ENCODE data around the gene HOXC11.

The HOXC11 gene

DNA sequence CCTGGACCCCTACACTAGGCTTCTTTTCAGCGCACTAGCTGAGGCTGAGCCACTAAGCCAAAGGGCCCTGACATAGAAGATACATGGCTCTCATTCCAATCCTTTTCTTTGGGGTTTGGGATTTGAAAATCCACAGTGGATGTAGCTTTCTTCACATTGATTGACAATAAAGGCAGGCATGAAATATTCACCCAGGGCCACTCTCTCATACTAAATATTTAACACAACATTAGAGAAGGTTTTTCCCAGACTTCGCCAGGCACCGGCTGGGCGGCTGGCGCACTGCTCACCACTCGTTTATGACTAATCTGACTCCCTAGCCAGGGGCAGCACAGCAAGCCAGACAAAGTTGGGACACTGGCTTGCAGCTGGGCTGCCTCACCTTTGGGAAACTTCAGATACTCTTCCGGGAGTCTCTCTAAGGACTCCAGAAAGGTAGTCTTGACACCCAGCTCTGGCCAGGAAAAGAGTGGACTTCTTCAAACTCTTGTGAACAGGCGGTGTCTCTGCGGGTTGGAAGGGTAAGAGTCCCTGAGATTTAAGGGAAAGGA, 699 bp upstream of the HOXC11 start:
- in situ Hi-C loops (cut with HindIII; ENCODE audit: low sequenced_read_pairs), result no loop called here

DNA sequence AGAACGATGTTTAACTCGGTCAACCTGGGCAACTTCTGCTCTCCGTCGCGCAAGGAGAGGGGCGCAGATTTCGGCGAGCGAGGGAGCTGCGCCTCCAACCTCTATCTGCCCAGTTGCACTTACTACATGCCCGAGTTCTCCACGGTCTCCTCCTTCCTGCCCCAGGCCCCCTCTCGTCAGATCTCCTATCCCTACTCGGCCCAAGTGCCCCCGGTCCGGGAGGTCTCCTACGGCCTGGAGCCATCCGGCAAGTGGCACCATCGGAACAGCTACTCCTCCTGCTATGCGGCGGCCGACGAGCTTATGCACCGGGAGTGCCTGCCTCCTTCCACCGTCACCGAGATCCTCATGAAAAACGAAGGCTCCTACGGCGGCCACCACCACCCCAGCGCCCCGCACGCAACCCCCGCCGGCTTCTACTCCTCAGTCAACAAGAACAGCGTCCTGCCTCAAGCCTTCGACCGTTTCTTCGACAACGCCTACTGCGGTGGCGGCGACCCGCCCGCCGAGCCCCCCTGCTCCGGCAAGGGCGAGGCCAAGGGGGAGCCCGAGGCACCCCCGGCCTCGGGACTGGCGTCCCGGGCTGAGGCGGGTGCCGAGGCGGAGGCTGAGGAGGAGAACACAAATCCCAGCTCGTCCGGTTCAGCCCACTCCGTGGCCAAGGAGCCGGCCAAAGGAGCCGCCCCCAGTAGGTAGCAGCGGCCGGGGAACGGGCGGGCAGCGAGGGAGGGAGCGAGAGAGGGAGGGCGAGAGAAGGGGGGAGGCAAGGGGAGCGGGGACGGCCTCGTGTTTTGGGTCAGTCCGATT, 513 bp downstream of the HOXC11 start:
- in situ Hi-C loops (cut with HindIII; ENCODE audit: low sequenced_read_pairs), result no loop called here

DNA sequence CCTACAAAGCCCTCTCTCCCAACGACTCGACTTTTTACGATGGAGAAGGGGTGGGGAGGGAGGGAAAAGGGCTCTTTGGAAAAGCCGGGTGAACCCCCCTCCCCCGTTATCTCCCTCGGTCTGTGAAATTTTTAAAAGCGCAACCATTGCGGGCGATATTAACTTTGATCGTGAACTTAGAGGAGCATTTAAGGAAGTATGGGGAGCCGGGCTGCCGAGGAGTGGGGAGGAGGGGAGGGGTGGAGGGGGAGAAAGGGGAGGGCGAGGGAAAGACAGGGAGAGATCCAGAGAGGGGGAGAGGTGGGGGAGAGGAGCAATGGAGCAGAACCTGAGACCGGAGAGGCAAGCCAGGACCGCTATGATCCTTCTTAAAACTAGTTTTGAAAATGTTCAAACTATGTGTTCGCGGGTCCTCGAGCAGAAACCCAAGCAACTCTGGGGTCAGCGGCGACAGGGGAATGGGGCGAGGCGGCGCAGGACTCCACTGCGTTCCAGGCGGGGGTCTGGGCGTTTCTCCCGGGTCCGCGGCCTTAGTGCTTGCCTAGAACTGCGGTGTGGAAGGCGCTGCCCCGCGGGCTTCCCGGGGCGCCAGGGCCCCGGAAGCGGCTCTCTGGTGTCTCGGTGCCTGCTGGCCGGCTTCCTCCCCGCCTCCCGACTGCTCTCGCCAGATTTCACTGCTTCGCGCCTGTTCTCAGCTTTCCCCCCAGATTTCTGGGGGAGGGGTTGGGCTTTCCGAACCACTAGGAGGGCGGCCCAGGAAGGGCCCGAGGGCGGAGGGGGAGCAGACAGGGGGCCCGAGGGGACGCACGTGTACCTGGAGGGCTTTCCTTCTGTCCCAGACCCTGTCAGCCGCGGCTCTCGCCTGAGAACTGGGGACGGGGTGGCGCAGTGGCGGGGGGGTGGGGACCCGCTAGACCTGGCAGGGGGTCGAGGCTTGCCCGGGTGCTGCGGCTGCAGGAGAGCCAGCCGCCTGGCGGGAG, 1.4 kb downstream of the HOXC11 start, which contains the start of gene HOTAIR:
TSS of gene HOTAIR (minus strand) at position 871 of the 980 bp plus-strand sequence.
- in situ Hi-C loops (cut with HindIII; ENCODE audit: low sequenced_read_pairs), result no loop called here

DNA sequence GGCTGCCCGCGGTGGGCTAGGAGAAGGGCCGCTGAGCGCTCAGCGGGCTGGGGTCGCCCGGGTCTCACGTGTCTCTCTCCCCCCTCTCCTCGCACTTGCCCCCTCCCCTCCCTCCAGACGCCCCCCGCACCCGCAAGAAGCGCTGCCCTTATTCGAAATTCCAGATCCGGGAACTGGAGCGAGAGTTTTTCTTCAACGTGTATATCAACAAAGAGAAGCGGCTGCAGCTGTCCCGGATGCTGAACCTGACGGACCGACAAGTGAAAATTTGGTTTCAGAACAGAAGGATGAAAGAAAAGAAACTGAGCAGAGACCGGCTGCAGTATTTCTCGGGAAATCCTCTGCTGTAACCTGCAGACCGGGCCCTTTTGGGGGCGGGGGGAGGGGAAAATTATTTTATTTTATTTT, 2.1 kb downstream of the HOXC11 start:
- in situ Hi-C loops (cut with HindIII; ENCODE audit: low sequenced_read_pairs), result no loop called here

DNA sequence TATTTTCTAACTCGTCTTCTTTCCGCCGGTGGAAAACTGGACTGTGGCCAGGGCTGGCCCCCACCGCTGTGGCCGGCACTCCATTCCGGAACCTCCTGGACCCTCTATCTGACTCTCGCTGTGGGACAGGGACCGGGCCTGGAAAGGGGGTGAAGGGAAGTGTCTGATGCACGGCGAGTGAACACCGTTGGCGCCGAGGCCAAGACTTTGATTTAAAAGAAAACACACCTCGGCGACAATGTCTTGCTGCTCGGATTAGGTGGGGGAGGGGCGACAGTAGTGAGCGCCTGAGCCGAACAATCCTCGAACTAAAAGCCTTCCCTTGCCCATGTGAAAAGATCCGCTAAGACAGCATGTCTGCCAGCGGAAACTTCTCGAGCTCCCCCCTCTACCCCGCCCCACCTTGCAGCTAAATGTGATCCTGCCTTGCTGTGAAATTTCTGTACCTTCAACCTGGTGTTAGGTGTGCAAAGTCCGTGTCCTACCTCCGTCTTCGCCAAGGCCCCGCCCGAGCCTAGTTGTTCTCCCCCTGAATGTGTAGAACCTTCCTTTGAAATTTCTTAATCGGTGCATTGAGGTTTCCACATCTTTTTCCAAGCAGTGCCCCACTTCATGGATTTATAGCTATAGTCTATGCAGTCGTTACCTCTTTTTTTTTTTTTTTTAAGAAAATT, 2.7 kb downstream of the HOXC11 start:
- in situ Hi-C loops (cut with HindIII; ENCODE audit: low sequenced_read_pairs), result no loop called here

DNA sequence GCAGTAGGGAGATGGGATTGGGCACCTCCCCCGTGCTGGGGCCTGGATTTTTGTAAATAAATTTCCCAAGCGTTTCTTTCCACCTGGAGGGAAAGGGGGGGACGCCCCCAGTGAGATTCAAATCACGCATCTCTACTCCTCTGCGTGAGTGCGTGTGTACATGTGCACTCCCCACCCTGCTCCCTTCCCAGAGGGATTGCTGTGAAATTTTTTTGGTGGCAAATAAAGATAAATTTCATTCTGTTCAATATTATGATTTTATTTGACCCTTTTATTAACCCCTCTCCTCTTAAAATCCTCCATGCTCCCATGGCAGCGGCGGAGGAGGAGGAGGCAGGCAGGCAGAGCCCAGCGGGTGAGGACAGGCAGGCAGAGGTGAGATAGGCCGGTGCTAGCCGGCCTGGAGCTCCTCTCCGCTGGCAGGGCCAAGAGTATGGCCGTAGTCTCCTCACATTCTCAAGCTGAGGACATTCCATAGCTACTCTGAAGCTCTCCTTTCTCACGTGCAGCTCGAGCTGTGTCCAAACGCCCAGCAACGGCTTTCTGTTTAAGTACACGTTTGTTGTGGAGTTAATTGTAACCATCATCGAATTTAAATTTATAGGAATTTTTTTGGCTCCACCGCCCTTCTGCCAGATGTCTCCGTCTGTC, 3.4 kb downstream of the HOXC11 start:
- in situ Hi-C loops (cut with HindIII; ENCODE audit: low sequenced_read_pairs), result no loop called here

DNA sequence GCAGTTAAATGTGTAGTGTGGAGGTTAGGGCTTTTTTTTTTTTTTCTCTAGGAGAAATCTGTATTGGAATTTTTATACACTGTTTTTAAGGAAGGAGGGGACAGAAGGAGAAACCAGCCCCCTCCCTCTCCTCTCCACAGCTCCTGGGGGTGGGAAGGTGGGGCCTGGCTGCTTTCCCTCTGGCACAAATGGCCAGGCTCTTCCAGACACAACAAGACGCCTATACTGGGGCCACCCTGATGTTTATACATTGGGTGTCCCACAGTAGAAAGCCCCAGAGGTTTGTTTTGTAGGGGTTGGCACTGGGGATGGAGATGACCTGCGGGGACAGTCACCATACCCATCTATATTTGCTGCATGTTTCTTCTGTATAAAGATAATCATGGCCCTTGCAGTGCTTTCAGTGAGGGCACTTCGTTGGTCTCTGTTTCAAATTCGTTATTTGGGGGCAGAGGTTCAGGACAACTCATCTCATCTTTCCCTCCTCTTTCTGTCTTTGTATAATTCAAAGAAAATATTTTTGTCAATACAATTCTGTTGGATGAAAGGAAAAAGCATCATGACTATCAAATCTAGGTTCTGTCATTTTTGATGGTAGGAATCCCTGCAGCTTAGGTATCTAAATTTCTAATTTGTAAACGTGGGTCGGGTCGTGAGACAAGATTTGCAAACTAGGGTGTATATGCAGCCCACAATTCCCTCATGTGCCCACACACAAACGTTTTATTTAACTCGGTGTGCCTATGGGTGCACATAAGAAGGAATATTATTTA, 4.1 kb downstream of the HOXC11 start:
- in situ Hi-C loops (cut with HindIII; ENCODE audit: low sequenced_read_pairs), result no loop called here

DNA sequence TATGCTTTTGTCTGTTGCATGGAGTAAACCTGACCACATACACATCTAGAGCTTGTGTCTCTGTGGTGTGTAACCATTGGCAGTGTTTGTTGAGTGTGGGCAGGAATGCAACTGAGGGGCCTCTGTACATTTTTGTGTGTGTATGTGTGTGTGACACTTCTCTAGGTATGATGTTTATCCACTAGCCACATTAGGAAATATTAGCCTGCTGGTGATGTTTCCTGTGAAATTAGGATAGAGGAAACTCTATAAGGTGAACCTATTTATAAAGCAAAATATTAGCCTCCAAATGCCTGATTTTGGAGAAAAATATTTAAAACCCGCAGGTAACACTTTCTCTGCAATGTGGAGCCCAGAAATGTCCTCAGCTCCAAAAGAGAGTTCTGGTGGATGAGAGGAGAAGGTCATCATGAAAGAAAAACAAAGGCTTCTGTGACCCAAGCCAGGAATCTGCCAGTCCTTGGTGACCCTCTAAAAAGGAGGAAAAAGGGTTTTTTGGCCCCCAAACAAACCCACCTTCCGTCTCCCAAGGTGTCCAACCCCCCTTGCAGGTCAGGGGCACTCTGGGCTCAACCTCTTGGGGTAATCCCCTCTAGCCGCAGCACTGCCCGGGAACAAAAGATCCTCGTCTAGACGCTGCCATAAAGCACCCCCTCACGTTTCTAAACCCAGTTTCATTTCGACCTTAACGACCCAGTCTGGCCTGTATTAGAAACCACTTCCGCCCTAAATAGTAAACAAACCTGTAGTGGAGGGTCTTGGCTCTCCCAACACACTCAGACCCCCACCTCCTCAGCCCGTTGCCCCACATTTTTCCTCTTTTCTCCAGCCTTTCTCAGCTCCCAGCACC, 4.9 kb downstream of the HOXC11 start:
- in situ Hi-C loops (cut with HindIII; ENCODE audit: low sequenced_read_pairs), result no loop called here

DNA sequence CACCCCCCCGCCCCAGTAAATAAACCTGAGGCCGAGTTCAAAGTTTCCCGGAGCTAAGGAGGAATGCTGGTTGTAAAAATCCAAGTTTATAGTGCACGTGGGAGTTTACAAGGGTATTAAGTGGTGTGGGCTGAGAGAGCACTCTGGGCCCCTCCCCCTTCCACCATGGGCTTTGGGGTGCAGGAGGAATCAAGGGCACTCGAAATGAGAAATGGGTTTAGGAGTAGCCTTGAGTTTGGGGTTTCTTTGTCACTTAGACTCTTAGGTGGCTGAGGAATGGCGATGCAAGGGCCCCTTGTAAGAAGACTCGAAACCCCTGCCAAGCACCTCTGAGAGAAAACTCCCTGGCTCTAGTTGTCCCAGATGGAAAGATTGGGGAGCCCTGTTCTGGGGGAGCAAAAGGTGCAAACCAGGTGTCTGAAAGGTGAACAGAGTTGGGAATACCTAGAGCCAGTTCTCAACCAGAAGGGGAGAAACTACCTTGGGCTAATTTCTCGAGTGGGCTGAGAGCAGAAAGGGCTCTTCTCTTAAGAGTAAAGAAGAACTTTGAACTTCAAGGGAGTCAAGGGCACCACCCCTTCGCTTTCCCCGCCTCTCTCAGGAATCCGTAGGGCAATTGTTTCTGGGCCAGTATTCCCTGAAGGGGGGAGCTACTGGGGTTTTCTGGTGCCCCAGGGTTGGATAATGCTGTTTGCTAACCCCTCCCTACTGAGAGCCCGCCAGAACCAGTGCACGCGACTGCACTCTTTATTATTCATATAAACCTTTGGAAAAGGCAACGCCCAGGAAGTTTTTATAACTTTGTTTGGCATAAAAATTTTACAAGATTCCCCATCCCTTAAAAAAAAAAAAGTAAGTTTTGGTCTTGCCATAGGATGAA, 5.8 kb downstream of the HOXC11 start:
- in situ Hi-C loops (cut with HindIII; ENCODE audit: low sequenced_read_pairs), result no loop called here

DNA sequence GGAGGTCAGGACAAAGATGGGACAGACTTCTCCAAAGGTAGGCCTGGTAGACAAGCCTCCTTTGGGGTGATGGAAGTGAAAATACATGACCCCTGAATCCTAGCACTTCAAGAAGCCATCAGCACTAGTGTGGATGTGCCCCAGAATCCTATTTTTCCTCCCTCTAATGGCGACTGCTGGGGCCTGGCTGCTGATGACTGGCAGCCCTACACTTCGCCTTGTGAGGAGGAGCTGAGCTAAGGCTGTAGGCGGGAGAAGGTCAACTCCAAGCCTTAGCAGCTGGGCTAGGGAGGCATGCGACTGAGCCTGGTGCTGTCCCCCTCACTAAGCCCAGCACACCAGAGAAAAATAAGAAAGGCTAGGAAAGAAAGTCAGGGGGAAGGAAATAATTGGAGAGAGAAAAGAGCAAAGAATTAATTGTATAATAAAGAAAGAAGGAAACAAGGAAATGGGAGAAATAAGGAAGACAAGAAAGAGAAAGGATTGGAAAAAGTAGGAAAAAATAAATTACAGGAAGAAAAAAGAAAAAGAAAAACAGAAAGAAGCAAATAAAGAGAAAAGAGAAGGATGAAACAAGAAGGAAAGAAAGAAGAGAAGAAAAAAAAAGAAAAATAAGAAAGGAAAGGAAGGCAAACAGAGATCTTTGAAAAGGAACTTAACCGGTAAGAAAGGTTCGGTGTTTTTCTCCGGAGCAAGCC, 7.3 kb downstream of the HOXC11 start:
- in situ Hi-C loops (cut with HindIII; ENCODE audit: low sequenced_read_pairs), result no loop called here

DNA sequence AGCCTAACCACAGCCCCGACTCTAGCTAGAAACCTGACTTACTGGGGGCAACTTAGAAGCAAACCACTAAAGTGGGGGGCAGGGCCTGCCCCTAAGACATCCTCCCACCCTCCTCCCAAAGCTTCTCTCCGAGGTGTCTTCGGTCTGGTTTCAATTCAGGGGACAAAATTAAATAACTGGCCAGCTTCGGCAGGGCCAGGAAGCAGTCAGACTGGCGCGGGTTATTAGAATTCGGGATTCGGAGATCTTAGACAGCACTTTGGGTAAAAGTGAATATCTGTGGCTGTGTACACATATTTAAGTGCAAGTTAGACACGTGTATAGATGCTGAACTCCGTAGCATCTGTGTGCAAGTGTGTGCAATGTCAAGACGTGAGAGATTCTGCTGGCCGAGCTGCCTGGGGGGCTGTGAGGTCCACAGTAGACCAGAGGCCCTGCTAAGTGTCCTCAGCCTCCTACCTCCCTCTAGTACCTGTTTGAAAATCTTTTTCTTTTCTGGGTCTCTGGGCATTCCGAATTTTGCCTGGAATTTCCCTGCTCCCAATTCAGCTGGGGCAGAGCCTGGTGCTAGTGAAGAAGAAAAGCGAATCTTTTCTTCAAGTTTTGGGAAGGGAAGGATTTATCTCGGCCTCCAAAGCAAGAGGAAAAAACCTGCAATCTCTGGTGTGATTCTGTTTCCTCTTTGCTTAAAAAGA, 8.0 kb downstream of the HOXC11 start:
- in situ Hi-C loops (cut with HindIII; ENCODE audit: low sequenced_read_pairs), result no loop called here

DNA sequence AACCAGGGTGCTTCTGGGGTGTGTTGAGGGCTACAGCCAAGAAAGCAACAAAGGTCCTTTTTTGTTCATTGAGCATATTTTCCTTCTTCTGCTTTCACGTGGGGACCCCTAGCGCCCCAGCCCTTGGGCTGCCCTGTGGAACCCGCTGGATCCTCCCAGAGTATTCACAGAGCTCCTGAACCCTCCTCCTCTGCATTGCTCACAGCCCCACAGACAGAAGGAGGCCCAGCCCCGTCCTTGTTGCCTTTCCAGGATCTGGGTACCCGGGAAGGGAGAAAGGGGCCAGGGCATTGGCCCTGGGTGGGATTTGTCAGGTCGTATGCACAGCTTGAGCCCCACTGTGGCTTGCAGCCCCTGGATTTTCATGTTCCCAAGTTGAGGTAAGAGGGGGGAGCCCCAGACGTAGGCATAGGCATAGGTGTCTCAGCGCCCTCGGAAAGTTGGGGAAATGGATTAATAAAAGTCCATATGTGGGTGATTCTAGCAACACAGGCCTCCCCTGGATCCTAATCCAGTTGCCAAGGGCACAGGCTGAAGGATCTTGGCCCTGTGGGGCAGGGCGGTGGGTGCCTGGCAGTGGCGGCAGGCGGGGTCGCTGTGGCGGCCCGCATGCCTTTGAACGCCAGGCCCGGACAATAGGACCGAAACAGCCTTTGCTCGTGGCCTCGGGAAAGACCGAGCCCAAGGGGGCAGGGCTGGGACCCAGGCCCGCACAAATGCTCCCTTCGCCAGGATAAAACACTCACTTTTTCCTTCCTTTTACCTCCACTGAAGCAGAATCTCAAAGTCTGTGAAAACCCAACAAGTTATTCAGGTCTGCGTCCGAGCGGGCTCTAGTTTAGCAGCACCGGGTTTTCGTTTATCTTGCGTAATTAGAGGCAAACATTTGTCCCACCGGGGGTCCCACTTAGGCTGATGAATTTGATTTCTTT, 9.0 kb downstream of the HOXC11 start:
- in situ Hi-C loops (cut with HindIII; ENCODE audit: low sequenced_read_pairs), result no loop called here

DNA sequence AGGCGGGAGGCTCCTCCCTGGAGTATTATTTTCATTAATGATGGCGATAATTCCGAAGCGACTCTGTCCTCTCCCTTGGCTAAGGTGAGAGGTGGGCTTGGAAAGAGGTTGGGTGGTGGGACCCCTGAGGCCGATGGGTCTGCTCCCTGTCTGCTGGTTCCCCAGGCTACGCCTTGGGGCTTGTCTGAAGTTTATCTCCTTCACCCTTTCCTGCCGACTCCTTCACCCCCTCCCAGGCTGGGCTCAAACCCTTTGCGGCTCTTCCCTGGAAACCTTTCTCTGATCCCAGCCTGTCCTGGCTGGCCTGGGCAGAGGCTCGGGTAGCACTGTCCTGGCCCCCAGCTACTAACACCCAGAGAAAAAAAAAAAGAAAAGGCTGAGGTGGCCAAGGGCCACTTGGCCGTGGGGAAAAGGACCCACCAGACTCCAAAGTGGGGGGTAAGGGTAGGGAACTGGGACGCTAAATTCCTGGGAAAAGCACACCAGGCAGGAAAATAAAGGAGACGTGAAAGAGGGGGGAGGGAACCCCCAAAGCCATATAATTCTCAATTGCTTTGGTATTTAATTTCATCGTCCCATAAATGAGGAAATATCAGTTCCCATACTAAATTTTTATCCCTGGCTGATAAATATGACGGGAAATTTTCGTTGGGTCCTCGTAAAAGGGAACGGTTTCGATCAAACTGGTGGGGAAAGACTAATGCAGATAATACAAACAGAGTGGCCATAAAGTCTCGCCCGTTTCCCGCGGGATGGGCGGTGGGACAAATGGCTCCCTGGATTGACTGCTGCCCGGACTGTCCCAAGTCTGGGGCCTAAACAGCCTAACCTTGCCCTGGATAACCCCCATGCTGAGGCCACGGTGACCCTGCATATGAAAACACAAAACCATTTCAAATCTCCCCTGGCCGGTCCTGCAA, 10.0 kb downstream of the HOXC11 start:
- in situ Hi-C loops (cut with HindIII; ENCODE audit: low sequenced_read_pairs), result no loop called here

DNA sequence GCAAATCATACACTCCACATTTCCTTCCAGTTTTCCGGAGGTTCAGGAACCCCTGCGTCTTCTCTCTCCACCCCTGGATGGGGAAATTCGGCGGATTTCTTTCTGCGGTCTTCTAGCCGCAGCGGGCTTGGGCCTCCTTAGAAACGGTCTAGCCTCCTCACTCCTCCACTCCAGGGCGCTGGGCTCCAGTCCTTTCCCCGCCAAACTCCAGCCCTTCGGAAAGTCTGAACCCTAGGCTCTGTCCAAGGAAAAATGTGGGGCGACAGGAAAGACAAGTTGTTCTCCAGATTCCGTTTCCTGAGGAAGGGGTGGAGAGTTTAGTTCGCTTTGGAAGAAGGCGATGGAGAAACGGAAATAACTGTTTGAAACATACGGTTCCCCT, 10.6 kb downstream of the HOXC11 start:
- in situ Hi-C loops (cut with HindIII; ENCODE audit: low sequenced_read_pairs), result no loop called here

All from DLD1 (cell line).